Chondrocyte (in vitro differentiated cells): ENCODE results near the gene AHNAK. TPM values are rescaled to one million over a fixed set of nuclear protein-coding genes. Genes with fewer than 3 reads are reported as not detected.
"Not testable (repeated sequence)": the region's sequence is repeated elsewhere in the genome, so short reads cannot be mapped to it uniquely, and the experiment has no call there.

ENCODE experiments used
- DNase-seq: peaks from one replicate; pipeline ENCODE4 v3.0.0; 2021; ENCODE audit warnings: mixed read lengths, low spot score
- H3K27ac Mint-ChIP-seq: one replicate; pipeline ENCODE4 v1.8.0; 2021; ENCODE audit warnings: mild to moderate bottlenecking, moderate library complexity, mixed read lengths; ENCODE audit not compliant: unreplicated experiment
- H3K27me3 Mint-ChIP-seq: 2 replicates; pipeline ENCODE4 v1.8.0; 2021; ENCODE audit warnings: low read depth, mixed read lengths
- H3K36me3 Mint-ChIP-seq: 2 replicates; pipeline ENCODE4 v1.8.0; 2021; ENCODE audit warnings: low read depth, mixed read lengths
- H3K4me1 Mint-ChIP-seq: 2 replicates; pipeline ENCODE4 v1.8.0; 2021; ENCODE audit warnings: low read depth, mild to moderate bottlenecking, mixed read lengths
- H3K4me3 Mint-ChIP-seq: one replicate; pipeline ENCODE4 v1.8.0; 2021; ENCODE audit warnings: mild to moderate bottlenecking, moderate library complexity, mixed read lengths; ENCODE audit not compliant: unreplicated experiment
- H3K9me3 Mint-ChIP-seq: 2 replicates; pipeline ENCODE4 v1.8.0; 2021; ENCODE audit warnings: low read depth, mixed read lengths
- CTCF ChIP-seq: fragments of 200-600 bp; sonication (generic); IDR thresholded peaks from 2 replicates; pipeline ENCODE4 v1.5.0; 2021; ENCODE audit warnings: antibody characterized with exemption, mild to moderate bottlenecking, moderate library complexity
- total RNA-seq: library from RNA; stranded (reverse); gene quantifications from 3 replicates; pipeline ENCODE4 v1.2.1, GENCODE V29; 2021

AHNAK gene
- total RNA-seq, 1 donor from 2014 or later = 514 TPM

GRCh38 chr11:62452839-62453468, 93.7 kb downstream of the AHNAK start:
- DNase-seq = no peak
- Mint-ChIP-seq H3K27me3 (no peaks in the 10 kb centered on the region), H3K27ac (no peak overlapping the region), H3K9me3 (peaks cover 3% of the 10 kb centered on the region), H3K4me3 (no peak overlapping the region), H3K4me1 (peaks cover 4% of the 10 kb centered on the region), H3K36me3 (no peaks in the 10 kb centered on the region)
- no peak for TF ChIP-seq CTCF

GRCh38 chr11:62452261-62452660, 94.3 kb downstream of the AHNAK start:
- no peak overlapping the region for H3K27ac Mint-ChIP-seq
- no peaks in the 10 kb centered on the region for H3K27me3 Mint-ChIP-seq
- no peak for DNase-seq
- H3K36me3 Mint-ChIP-seq = no peaks in the 10 kb centered on the region
- TF ChIP-seq CTCF = no peak
- H3K9me3 Mint-ChIP-seq = peaks cover 3% of the 10 kb centered on the region
- H3K4me3 Mint-ChIP-seq = no peak overlapping the region
- H3K4me1 Mint-ChIP-seq = peaks cover 4% of the 10 kb centered on the region

GRCh38 chr11:62451241-62451621, 95.4 kb downstream of the AHNAK start:
- no peak for TF ChIP-seq CTCF
- H3K4me1 Mint-ChIP-seq = peaks cover 4% of the 10 kb centered on the region
- H3K4me3 Mint-ChIP-seq = no peak overlapping the region
- no peak for DNase-seq
- no peaks in the 10 kb centered on the region for H3K27me3 Mint-ChIP-seq
- H3K9me3 Mint-ChIP-seq = peaks cover 1% of the 10 kb centered on the region
- H3K27ac Mint-ChIP-seq = no peak overlapping the region
- no peaks in the 10 kb centered on the region for H3K36me3 Mint-ChIP-seq

GRCh38 chr11:62450543-62451240, 95.9 kb downstream of the AHNAK start:
- DNase-seq = no peak
- Mint-ChIP-seq H3K27ac (no peak overlapping the region), H3K27me3 (no peaks in the 10 kb centered on the region), H3K9me3 (no peaks in the 10 kb centered on the region), H3K4me3 (no peak overlapping the region), H3K36me3 (no peaks in the 10 kb centered on the region), H3K4me1 (peaks cover 4% of the 10 kb centered on the region)
- TF ChIP-seq CTCF = no peak

GRCh38 chr11:62449912-62450311, 96.7 kb downstream of the AHNAK start:
- not testable (repeated sequence) for DNase-seq, H3K9me3 Mint-ChIP-seq, H3K4me3 Mint-ChIP-seq, H3K27me3 Mint-ChIP-seq, H3K27ac Mint-ChIP-seq, H3K36me3 Mint-ChIP-seq
- H3K4me1 Mint-ChIP-seq = peaks cover 10% of the 10 kb centered on the region

- Mint-ChIP-seq H3K4me1 (peaks cover 15% of the 10 kb centered on the region), H3K4me3 (no peak overlapping the region), H3K9me3 (no peaks in the 10 kb centered on the region), H3K36me3 (no peaks in the 10 kb centered on the region), H3K27ac (no peak overlapping the region), H3K27me3 (no peaks in the 10 kb centered on the region)
- DNase-seq = no peak
- TF ChIP-seq CTCF = no peak
These were observed 97.2 kb downstream of the AHNAK start for GRCh38 chr11:62449451-62449851.
